ENCODE data around the gene FBXO2. TPM values are rescaled to one million over a fixed set of nuclear protein-coding genes. Genes with fewer than 3 reads are reported as not detected.

Gene FBXO2
- total and polyA plus RNA-seq, 9 of the 15 experiments (the other 6 are each of a cell fraction or from before 2014, with no cell fraction given) = 0.04 to 1.9 (median 0.27) TPM

- TF ChIP-seq TARDBP (IDR thresholded peaks at IDR 0.05) (peak; percentile 51; the same call in 1 of the 2 replicates), KLF13 (tag; IDR thresholded peaks at IDR 0.05; ENCODE audit: borderline replicate concordance, low read depth) (peak; percentile 44; the same call in 1 of the 2 replicates), ZFP36 (IDR thresholded peaks at IDR 0.05; ENCODE audit: low read depth, low read length, partially characterized antibody) (no peak), MEF2D (tag; conservative IDR thresholded peaks at IDR 0.05; ENCODE audit: low read depth) (0 out of 2 replicates have a peak, but pooled peaks have one; percentile 36), TFAP4 (CRISPR knock-in tag; IDR thresholded peaks at IDR 0.05; ENCODE audit: borderline replicate concordance) (peak; percentile 40; the same call in 1 of the 2 replicates), PURB (CRISPR knock-in tag; IDR thresholded peaks at IDR 0.05; ENCODE audit: low read depth) (no peak), TEAD2 (tag; IDR thresholded peaks at IDR 0.05) (no peak), PKNOX1 (IDR thresholded peaks at IDR 0.05) (peak; percentile 75), TEAD4 (IDR thresholded peaks at IDR 0.05; ENCODE audit: low read length) (peak; percentile 95), TEAD4 (CRISPR knock-in tag; IDR thresholded peaks at IDR 0.05; ENCODE audit: borderline replicate concordance) (no peak), KLF6 (CRISPR knock-in tag; IDR thresholded peaks at IDR 0.05; ENCODE audit: borderline replicate concordance) (no peak), ZNF398 (CRISPR knock-in tag; IDR thresholded peaks at IDR 0.05) (no peak), HMBOX1 (IDR thresholded peaks at IDR 0.05) (peak; percentile 64), HNRNPH1 (optimal IDR thresholded peaks at IDR 0.05; ENCODE audit: low read depth, low read length) (no peak), ZBTB8A (IDR thresholded peaks at IDR 0.05; ENCODE audit: partially characterized antibody) (no peak), MBD1 (CRISPR knock-in tag; IDR thresholded peaks at IDR 0.05) (no peak), CREM (IDR thresholded peaks at IDR 0.05; ENCODE audit: low read depth) (peak; percentile 73), SRSF1 (IDR thresholded peaks at IDR 0.05; ENCODE audit: low read depth, low read length) (no peak), ZNF449 (CRISPR knock-in tag; IDR thresholded peaks at IDR 0.05) (no peak), BCL6 (CRISPR knock-in tag; IDR thresholded peaks at IDR 0.05) (no peak)
Measured at GRCh38 chr1:11671544-11672286, 17.5 kb upstream of the FBXO2 start (continued).

All from K562 (cell line).